Ovary (tissue), 3 donors: ENCODE measurements around the gene CNTN5.

Experiments
- EP300 ChIP-seq: sonication (generic); formaldehyde crosslinking; IDR thresholded peaks from one replicate; pipeline ENCODE4 v1.6.1; 2017; ENCODE audit warnings: antibody characterized with exemption
- POLR2A ChIP-seq: fragments of 450-650 bp; IDR thresholded peaks from one replicate; pipeline ENCODE4 v1.6.1; 2017; ENCODE audit warnings: antibody characterized with exemption, mild to moderate bottlenecking, moderate library complexity
- TF ChIP-seq, protein P1 (sequence below), 3 donors: fragments of 450-650 bp in 2 of 3; fragments of 200-600 bp in 1 of 3; IDR thresholded peaks; one replicate each; pipeline versions ENCODE4 v1.5.1 to v1.8.0; 2016 to 2022; ENCODE audit warnings: antibody characterized with exemption in 3 of 3, mild to moderate bottlenecking in 1 of 3
- donor health status: DM: no; HTN: no; CAD: no.

DNA sequence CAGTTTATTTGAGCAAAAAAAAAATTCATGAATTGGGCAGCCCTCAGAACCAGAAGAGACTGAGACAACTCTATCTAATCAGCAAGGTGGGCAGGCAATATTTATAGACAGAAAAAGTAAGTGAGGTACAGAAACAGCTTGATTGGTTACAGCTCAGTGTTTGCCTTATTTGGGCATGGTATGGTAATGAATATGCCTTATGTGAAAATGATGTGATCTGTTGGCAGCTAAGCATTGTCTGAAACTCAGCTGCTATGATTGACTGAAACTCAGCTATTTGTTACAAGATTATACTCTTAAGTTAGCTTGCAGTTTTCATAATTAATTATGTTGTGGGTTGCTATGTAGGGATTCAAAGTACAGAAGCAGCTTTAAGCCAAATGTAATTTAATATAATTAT, 127.6 kb downstream of the CNTN5 start:
- TF ChIP-seq, protein P1, sequence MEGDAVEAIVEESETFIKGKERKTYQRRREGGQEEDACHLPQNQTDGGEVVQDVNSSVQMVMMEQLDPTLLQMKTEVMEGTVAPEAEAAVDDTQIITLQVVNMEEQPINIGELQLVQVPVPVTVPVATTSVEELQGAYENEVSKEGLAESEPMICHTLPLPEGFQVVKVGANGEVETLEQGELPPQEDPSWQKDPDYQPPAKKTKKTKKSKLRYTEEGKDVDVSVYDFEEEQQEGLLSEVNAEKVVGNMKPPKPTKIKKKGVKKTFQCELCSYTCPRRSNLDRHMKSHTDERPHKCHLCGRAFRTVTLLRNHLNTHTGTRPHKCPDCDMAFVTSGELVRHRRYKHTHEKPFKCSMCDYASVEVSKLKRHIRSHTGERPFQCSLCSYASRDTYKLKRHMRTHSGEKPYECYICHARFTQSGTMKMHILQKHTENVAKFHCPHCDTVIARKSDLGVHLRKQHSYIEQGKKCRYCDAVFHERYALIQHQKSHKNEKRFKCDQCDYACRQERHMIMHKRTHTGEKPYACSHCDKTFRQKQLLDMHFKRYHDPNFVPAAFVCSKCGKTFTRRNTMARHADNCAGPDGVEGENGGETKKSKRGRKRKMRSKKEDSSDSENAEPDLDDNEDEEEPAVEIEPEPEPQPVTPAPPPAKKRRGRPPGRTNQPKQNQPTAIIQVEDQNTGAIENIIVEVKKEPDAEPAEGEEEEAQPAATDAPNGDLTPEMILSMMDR (IDR thresholded peaks at IDR 0.05) = no peak
- TF ChIP-seq EP300 (no peak), POLR2A (no peak)
